Amniotic epithelial cell (primary cell): Measurements from ENCODE around the gene NXPH2.
A peak's percentile ranks its signal among the peaks of the same experiment; 100 is the strongest.
"Not testable (repeated sequence)": the region's sequence is repeated elsewhere in the genome, so short reads cannot be mapped to it uniquely, and the experiment has no call there.

Source experiments
- DNase-seq: peaks from one replicate; pipeline ENCODE4 v3.0.0-alpha.2; 2010; ENCODE audit warnings: low read depth

NXPH2 gene

GRCh38 chr2:138752197-138752956 is 27.8 kb downstream of the NXPH2 start:
- DNase-seq = peak; percentile 21

DNA sequence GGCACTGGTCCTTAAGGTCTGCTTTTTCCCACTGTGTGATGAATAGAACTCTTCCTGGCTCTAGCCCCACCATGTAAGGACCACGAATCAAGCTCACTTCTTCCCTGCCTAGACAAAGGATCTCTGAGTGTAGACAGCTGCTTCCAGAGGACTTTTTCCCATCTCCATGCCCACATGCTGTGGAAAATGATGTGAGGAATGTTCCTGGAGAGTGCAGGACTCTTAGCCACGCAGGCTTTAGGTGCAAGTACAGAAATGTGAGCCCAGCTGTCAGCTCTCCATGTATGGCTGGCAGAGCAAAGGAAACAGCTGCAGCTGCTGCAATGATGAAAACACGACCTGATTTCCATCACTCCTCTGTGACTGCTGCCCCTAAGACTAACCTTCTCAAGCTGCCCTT is 35.5 kb downstream of the NXPH2 start:
- no peak for DNase-seq

DNA sequence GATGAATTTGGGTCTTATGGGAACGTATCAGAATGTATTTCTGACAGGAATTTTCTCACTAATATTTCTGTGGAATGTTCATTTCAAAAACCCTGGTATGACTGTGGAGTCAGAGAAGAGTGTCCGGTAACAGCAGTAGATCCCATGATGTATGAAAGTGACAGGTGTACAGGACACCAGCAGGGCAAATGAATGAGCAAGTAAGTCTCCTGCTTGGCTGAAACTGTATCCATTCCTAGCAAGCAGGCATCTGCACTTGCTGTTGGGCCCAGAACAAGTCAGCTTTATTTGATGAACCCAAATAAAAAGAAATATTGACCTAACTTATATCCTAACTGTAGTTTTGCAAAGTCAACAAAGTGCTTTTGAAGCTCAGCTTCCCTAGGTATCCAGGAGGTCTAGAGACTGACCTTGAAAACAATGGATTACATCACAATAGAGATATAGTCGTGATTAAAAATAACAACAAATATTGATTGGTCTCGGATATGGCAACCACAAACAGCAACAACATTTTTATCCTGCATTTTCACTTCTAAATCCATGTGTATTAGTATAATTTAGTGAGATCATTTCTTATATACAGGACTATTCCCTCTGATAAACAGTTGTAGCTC is 37.6 kb downstream of the NXPH2 start:
- DNase-seq = no peak

GRCh38 chr2:138741851-138742250 is 38.3 kb downstream of the NXPH2 start:
- no peak for DNase-seq

GRCh38 chr2:138737009-138737554 is 43.1 kb downstream of the NXPH2 start:
- not testable (repeated sequence) for DNase-seq

GRCh38 chr2:138732651-138733050 is 47.5 kb downstream of the NXPH2 start:
- DNase-seq = no peak

GRCh38 chr2:138730497-138731030 is 49.6 kb downstream of the NXPH2 start:
- DNase-seq = no peak

- DNase-seq = no peak
Measured at GRCh38 chr2:138727956-138728355, 52.2 kb downstream of the NXPH2 start.

GRCh38 chr2:138726681-138727080 is 53.5 kb downstream of the NXPH2 start:
- no peak for DNase-seq

- no peak for DNase-seq
Measured at GRCh38 chr2:138724729-138725459, 55.3 kb downstream of the NXPH2 start.

GRCh38 chr2:138724327-138724726 is 55.9 kb downstream of the NXPH2 start:
- DNase-seq = no peak

GRCh38 chr2:138723196-138723987 is 56.8 kb downstream of the NXPH2 start:
- DNase-seq = no peak

- DNase-seq = peak; percentile 34
Measured at GRCh38 chr2:138722316-138722715, 57.9 kb downstream of the NXPH2 start.

GRCh38 chr2:138720035-138720838 is 60.0 kb downstream of the NXPH2 start:
- DNase-seq = no peak

GRCh38 chr2:138718405-138718804 is 61.8 kb downstream of the NXPH2 start:
- no peak for DNase-seq

DNA sequence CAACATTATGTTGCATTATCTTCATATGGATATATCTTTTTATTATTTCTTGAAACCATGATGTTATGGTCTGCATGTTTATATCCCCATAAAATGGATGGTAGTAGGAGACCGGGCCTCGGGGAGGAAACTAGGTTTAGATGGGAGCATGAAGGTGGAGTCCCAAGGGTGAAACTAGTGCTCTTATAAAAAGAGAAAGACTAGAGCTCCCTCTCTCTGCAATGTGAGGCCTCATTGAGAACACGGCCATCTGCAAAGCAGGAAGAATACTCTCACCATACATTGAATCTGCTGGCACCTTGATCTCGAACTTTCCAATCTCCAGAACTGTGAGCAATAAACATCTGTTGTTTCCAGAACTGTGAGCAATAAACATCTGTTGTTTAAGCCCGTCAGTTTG is 64.0 kb downstream of the NXPH2 start:
- no peak for DNase-seq

GRCh38 chr2:138713504-138713903 is 66.7 kb downstream of the NXPH2 start:
- DNase-seq = no peak

GRCh38 chr2:138713069-138713496 is 67.1 kb downstream of the NXPH2 start:
- DNase-seq = no peak

GRCh38 chr2:138712212-138712979 is 67.8 kb downstream of the NXPH2 start:
- peak; percentile 38 for DNase-seq

- no peak for DNase-seq
Measured at GRCh38 chr2:138711812-138712211, 68.4 kb downstream of the NXPH2 start.
